Measurements from ENCODE around the gene BABAM1.

Gene BABAM1

GRCh38 chr19:17324357-17325114 is 57.3 kb downstream of the BABAM1 start:
- no peak for DNase-seq (ENCODE audit: extremely low spot score)
- ChIA-PET CTCF (interaction anchor here (2.1 kb wide), 1 partner anchor 61 kb away, joined by 5 read pairs; no protein-coding TSS in a partner anchor), POLR2A (no interaction called here)
- TF ChIP-seq CTCF (IDR thresholded peaks at IDR 0.05; ENCODE audit: control extremely low read depth, extremely low read depth, low read depth, missing control alignments) = no peak

GRCh38 chr19:17325133-17325532 is 57.9 kb downstream of the BABAM1 start:
- ChIA-PET POLR2A (interaction anchor here (0.6 kb wide), 1 partner anchor 64 kb away, joined by 3 read pairs; no protein-coding TSS in a partner anchor), CTCF (interaction anchor here (2.1 kb wide), 1 partner anchor 61 kb away, joined by 5 read pairs; no protein-coding TSS in a partner anchor)
- DNase-seq (ENCODE audit: extremely low spot score) = no peak
- TF ChIP-seq CTCF (IDR thresholded peaks at IDR 0.05; ENCODE audit: control extremely low read depth, extremely low read depth, low read depth, missing control alignments) = no peak

DNA sequence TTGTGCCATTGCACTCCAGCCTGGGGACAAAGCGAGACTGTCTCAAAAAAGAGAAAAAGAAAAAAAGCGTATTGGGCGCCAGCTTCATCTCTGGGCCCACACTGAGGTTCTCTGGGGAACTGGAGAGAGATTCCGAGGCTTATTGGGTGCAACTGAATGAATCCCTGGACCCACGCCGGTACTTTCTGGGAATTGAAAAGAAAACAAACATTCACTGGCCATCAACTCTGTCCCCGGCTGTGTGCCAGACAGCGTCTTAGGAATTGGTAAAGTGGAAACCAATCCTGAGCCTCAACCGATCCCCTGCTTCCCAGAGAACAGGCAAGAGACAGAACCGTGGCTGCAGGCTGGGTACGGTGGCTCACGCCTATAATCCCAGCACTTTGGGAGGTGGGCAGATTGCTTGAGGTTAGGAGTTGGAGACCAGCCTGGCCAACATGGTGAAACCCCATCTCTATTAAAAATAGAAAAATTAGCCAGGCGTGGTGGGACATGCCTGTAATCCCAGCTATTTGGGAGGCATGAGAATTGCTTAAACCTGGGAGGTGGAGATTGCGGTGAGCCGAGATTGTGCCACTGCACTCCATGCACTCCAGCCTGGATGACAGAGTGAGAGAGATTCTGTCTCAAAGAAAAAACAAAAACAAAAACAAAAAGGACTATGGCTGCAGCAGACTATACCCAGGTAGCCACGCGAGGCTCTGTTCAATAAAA is 58.8 kb downstream of the BABAM1 start:
- POLR2A ChIA-PET = interaction anchor here (0.6 to 0.9 kb wide), 2 partner anchors 17 to 63 kb away, joined by 3 read pairs; no protein-coding TSS in a partner anchor
- no peak for TF ChIP-seq CTCF (IDR thresholded peaks at IDR 0.05; ENCODE audit: control extremely low read depth, extremely low read depth, low read depth, missing control alignments)
- CTCF ChIA-PET = interaction anchor here (1.6 kb wide), 1 partner anchor 63 kb away, joined by 5 read pairs; no protein-coding TSS in a partner anchor
- no peak for DNase-seq (ENCODE audit: extremely low spot score)

DNA sequence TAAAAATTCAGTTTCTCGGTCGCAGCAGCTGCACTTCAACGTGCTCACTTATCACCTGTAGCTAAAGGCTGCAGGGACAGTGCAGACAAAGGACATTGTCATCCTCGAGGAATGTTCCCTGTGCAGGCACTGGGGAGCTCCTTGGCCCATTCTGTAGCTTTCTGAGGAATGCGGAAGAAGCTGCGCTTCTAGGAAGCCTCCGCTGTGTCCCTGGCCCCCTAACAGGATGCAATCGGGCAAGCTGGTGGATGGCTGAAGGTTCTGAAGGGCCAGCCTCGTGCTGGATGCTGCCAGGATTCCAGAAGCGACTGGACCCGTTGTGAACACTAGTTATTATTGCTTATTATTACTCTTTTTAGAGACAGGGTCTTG is 59.3 kb downstream of the BABAM1 start:
- DNase-seq (ENCODE audit: extremely low spot score) = no peak
- ChIA-PET POLR2A (interaction anchor here (0.9 kb wide), 1 partner anchor 18 kb away, joined by 3 read pairs; no protein-coding TSS in a partner anchor), CTCF (interaction anchor here (1.6 kb wide), 1 partner anchor 63 kb away, joined by 5 read pairs; no protein-coding TSS in a partner anchor)
- TF ChIP-seq CTCF (IDR thresholded peaks at IDR 0.05; ENCODE audit: control extremely low read depth, extremely low read depth, low read depth, missing control alignments) = no peak

GRCh38 chr19:17327068-17327653 is 59.9 kb downstream of the BABAM1 start:
- no peak for DNase-seq (ENCODE audit: extremely low spot score)
- POLR2A ChIA-PET = interaction anchor here (0.9 kb wide), 1 partner anchor 18 kb away, joined by 3 read pairs; no protein-coding TSS in a partner anchor

More at GRCh38 chr19:17327068-17327653, 59.9 kb downstream of the BABAM1 start:
- TF ChIP-seq CTCF (IDR thresholded peaks at IDR 0.05; ENCODE audit: control extremely low read depth, extremely low read depth, low read depth, missing control alignments) = no peak
- CTCF ChIA-PET = interaction anchor here (1.6 kb wide), 1 partner anchor 62 kb away, joined by 5 read pairs; no protein-coding TSS in a partner anchor

Data from GM10248 (cell line).